ENCODE data around the gene KCTD8. TPM values are rescaled to one million over a fixed set of nuclear protein-coding genes. Genes with fewer than 3 reads are reported as not detected.
"Not testable (repeated sequence)": the region's sequence is repeated elsewhere in the genome, so short reads cannot be mapped to it uniquely, and the experiment has no call there.

The KCTD8 gene
- total RNA-seq, 1 experiment from 2014 or later: not detected

DNA sequence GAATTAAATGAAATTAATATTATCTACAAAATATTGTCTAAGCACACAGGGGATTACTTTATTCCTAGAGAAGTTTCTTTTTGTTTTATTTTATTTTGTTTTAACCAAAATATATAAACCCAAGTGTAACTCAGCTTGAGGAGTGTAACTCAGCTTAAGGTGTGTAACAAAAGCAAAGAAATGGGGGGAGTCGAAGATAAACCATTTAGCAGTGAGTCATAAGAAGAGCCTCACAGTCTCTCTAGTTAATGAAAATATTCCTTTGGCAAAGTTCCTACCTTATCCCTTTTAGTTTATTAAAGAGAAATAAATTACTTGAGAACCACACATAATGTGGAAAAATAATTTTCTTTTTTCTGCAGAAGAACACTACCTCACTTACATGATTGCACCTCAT, 261.8 kb downstream of the KCTD8 start:
- H3F3A ChIP-seq (ENCODE audit: insufficient read depth, low read depth): no peaks in the 10 kb centered on the region
- H3K36me3 ChIP-seq (ENCODE audit: low read depth): no peaks in the 10 kb centered on the region
- no peaks in the 10 kb centered on the region for H3K9me2 ChIP-seq (ENCODE audit: insufficient read depth)
- H3K9me3 ChIP-seq (ENCODE audit: insufficient read depth, low read depth): no peaks in the 10 kb centered on the region
- CTCF ChIA-PET: no interaction called here
- POLR2A ChIA-PET (ENCODE audit: unreplicated experiment): no interaction called here
- DNase-seq: no peak
- no peaks in the 10 kb centered on the region for H3K79me2 ChIP-seq (ENCODE audit: low read depth)
- no peak overlapping the region for H2AFZ ChIP-seq
- no peaks in the 10 kb centered on the region for H4K20me1 ChIP-seq (ENCODE audit: insufficient read depth)
- TF ChIP-seq, protein P1, sequence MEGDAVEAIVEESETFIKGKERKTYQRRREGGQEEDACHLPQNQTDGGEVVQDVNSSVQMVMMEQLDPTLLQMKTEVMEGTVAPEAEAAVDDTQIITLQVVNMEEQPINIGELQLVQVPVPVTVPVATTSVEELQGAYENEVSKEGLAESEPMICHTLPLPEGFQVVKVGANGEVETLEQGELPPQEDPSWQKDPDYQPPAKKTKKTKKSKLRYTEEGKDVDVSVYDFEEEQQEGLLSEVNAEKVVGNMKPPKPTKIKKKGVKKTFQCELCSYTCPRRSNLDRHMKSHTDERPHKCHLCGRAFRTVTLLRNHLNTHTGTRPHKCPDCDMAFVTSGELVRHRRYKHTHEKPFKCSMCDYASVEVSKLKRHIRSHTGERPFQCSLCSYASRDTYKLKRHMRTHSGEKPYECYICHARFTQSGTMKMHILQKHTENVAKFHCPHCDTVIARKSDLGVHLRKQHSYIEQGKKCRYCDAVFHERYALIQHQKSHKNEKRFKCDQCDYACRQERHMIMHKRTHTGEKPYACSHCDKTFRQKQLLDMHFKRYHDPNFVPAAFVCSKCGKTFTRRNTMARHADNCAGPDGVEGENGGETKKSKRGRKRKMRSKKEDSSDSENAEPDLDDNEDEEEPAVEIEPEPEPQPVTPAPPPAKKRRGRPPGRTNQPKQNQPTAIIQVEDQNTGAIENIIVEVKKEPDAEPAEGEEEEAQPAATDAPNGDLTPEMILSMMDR (conservative IDR thresholded peaks at IDR 0.05): no peak
- TF ChIP-seq EZH2 (IDR thresholded peaks at IDR 0.05; ENCODE audit: low read depth): no peak
- no peaks in the 10 kb centered on the region for H3K27me3 ChIP-seq (ENCODE audit: insufficient read depth, low read depth)
- H3K4me1 ChIP-seq (replicated peaks; ENCODE audit: insufficient read depth): no peaks in the 10 kb centered on the region
- H3K4me2 ChIP-seq: no peak overlapping the region
- intact Hi-C loops (cut with micrococcal nuclease; ENCODE audit: unreplicated experiment): no loop called here
- BruUV-seq (replicated peaks): no TSS peak
- no peak overlapping the region for H3K27ac ChIP-seq
- no peak overlapping the region for H3K4me3 ChIP-seq

DNA sequence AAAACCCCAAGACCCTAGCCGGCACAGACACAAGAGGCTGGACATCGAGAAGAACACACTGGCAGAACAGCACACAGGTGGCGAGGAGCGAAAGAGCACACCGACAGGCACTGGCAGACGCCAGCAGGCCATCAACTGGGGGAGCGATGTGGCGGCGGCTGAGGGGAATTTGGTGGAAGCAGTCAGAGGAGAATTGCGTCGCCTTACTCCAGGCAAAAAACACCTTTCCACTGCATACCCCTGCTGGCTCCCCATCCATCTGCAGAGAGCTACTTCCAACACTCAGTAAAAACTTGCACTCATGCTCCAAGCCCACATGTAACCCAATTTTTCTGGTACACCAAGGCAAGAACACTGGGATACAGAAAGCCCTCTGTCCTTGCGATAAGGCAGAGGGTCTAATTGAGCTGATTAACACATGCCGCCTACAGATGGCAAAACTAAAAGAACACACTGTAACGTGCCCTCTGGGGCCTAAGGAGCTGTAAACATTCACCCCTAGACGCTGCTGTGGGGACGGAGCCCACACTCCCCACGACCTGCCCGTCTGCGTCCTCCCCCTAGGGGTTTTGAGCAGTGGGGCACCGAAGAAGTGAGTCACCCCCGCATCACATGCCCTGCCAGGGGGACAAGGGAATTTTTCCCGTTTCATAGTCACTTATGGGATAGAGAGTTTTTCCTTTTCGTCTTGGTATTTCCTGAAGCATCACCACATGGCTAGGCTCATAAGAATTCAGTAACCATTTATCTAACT, 262.3 kb downstream of the KCTD8 start:
- no TSS peak for BruUV-seq (replicated peaks)
- H3K4me1 ChIP-seq (replicated peaks; ENCODE audit: insufficient read depth): no peaks in the 10 kb centered on the region
- H3K9me2 ChIP-seq (ENCODE audit: insufficient read depth): no peaks in the 10 kb centered on the region
- POLR2A ChIA-PET (ENCODE audit: unreplicated experiment): no interaction called here
- no peaks in the 10 kb centered on the region for H3K36me3 ChIP-seq (ENCODE audit: low read depth)
- no peak for TF ChIP-seq EZH2 (IDR thresholded peaks at IDR 0.05; ENCODE audit: low read depth)
- TF ChIP-seq, protein P1 (conservative IDR thresholded peaks at IDR 0.05): no peak
- CTCF ChIA-PET: no interaction called here
- no peak overlapping the region for H3K4me2 ChIP-seq
- intact Hi-C loops (cut with micrococcal nuclease; ENCODE audit: unreplicated experiment): no loop called here
- no peaks in the 10 kb centered on the region for H4K20me1 ChIP-seq (ENCODE audit: insufficient read depth)
- H3K79me2 ChIP-seq (ENCODE audit: low read depth): no peaks in the 10 kb centered on the region
- no peak for DNase-seq
- no peaks in the 10 kb centered on the region for H3K27me3 ChIP-seq (ENCODE audit: insufficient read depth, low read depth)
- H3K9me3 ChIP-seq (ENCODE audit: insufficient read depth, low read depth): no peaks in the 10 kb centered on the region
- no peak overlapping the region for H2AFZ ChIP-seq
- no peaks in the 10 kb centered on the region for H3F3A ChIP-seq (ENCODE audit: insufficient read depth, low read depth)
- no peak overlapping the region for H3K4me3 ChIP-seq
- H3K27ac ChIP-seq: no peak overlapping the region

DNA sequence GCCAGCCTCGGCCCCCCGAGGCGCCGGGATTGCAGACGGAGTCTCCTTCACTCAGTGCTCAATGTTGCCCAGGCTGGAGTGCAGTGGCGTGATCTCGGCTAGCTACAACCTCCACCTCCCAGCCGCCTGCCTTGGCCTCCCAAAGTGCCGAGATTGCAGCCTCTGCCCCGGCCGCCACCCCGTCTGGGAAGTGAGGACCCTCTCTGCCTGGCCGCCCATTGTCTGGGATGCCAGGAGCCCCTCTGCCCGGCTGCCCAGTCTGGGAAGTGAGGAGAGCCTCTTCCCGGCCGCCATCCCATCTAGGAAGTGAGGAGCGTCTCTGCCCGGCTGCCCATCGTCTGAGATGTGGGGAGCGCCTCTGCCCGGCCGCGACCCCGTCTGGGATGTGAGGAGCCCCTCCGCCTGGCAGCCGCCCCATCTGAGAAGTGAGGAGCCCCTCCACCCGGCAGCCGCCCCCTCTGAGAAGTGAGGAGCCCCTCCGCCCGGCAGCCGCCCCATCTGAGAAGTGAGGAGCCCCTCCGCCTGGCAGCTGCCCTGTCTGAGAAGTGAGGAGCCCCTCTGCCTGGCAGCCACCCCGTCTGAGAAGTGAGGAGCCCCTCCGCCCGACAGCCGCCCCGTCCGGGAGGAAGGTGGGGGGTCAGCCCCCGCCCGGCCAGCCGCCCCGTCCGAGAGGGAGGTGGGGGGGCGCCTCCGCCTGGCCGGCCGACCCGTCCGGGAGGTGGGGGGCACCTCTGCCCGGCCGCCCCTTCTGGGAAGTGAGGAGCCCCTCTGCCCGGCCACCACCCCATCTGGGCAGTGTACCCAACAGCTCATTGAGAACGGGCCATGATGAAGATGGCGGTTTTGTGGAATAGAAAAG, 266.9 kb downstream of the KCTD8 start:
- H3K4me3 ChIP-seq; H3K9me2 ChIP-seq (ENCODE audit: insufficient read depth); H3K4me2 ChIP-seq; H4K20me1 ChIP-seq (ENCODE audit: insufficient read depth); H3K27ac ChIP-seq; H3K27me3 ChIP-seq (ENCODE audit: insufficient read depth, low read depth); CTCF ChIA-PET; H3K4me1 ChIP-seq (replicated peaks; ENCODE audit: insufficient read depth); H3K79me2 ChIP-seq (ENCODE audit: low read depth); H2AFZ ChIP-seq; H3K9me3 ChIP-seq (ENCODE audit: insufficient read depth, low read depth); BruUV-seq (replicated peaks); DNase-seq; H3K36me3 ChIP-seq (ENCODE audit: low read depth); POLR2A ChIA-PET (ENCODE audit: unreplicated experiment); intact Hi-C loops (cut with micrococcal nuclease; ENCODE audit: unreplicated experiment); H3F3A ChIP-seq (ENCODE audit: insufficient read depth, low read depth): not testable (repeated sequence)

DNA sequence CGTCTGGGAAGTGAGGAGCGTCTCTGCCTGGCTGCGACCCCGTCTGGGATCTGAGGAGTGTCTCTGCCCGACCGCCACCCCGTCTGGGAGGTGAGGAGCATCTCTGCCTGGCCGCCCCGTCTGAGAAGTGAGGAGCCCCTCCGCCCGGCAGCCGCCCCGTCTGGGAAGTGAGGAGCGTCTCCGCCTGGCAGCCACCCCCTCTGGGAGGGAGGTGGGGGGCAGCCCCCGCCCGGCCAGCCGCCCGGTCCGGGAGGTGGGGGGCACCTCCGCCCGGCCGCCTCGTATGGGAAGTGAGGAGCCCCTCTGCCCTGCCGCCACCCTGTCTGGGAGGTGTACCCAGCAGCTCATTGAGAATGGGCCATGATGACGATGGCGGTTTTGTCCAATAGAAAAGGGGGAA, 280.8 kb downstream of the KCTD8 start:
- DNase-seq; H3K27ac ChIP-seq; POLR2A ChIA-PET (ENCODE audit: unreplicated experiment); BruUV-seq (replicated peaks); H3K4me2 ChIP-seq; H3K79me2 ChIP-seq (ENCODE audit: low read depth); H3K9me2 ChIP-seq (ENCODE audit: insufficient read depth); H3K4me1 ChIP-seq (replicated peaks; ENCODE audit: insufficient read depth); H4K20me1 ChIP-seq (ENCODE audit: insufficient read depth); intact Hi-C loops (cut with micrococcal nuclease; ENCODE audit: unreplicated experiment); H3F3A ChIP-seq (ENCODE audit: insufficient read depth, low read depth); CTCF ChIA-PET; H3K27me3 ChIP-seq (ENCODE audit: insufficient read depth, low read depth); H3K9me3 ChIP-seq (ENCODE audit: insufficient read depth, low read depth); H2AFZ ChIP-seq; H3K36me3 ChIP-seq (ENCODE audit: low read depth); H3K4me3 ChIP-seq: not testable (repeated sequence)
